ENCODE results near the gene C16orf54. TPM values are rescaled to one million over a fixed set of nuclear protein-coding genes. Genes with fewer than 3 reads are reported as not detected.

C16orf54 gene
- not detected in 2 replicates for total RNA-seq

DNA sequence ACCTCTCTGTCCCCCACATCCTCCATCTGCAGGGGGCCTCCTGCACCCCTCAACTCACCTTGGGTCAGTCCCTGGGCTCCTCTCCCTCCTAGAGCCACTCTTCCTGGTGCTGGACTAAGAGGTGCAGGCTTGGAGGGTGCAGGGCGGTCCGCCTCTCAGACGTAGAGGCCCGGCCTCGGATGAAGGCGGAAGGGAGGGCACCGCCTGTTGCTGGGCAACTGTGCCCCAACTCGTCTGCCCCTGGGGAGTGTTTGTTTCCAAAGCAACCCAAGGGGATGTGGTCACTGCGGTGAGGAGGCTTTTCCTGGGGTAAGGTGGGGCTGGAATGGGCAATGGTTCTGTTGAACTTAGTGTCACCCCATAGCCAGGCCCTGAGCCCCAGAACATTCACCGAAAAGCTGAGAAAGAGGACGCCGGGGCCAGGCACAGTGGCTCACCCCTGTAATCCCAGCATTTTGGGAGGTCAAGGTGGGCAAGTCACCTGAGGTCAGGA, at the start of gene C16orf54:
Gene C16orf54, minus strand, starts transcription at position 138 of the 493 bp plus-strand sequence. CDS start 1,039 bp downstream, outside the sequence.

DNA sequence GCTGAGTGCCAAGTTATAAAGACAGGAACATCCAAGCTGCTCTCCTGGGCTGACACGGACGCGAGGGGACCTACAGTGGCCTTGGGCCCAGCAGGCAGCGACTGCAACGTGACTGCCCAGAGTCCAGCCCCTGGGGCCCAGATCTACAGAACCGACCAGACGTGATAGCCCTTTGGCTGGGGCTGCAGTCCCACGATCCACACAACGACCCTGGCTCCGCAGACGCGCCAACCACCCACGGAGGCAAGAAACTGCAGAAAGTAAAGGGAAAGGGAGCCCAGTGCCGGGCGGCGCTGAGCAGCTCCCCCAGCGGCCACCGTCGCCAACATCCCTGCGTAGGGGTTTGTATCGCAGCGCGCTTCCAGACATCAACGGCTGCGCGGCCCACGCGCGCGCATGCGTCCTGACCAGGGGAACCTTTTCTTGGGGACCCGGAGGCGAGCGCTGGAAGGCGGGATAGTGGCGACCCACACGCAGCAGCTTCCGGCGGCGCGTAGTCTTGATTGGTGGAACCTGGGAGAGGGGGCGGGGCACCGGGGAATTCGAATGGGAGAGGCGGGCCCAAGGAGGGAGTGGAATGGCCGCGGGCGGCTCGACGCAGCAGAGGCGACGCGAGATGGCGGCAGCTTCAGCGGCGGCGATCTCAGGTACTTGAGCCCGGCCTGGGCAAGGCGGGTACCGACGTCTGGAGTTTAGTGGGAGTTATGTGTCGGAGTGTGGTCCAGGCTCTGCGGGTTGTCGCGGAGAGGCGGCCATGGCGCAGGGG, 44.6 kb upstream of the C16orf54 start, which contains the start of gene KIF22:
Gene KIF22, plus strand, starts transcription at position 569 of the 766 bp plus-strand sequence. Its CDS starts 9 bp downstream, at position 578.

GRCh38 chr16:29777576-29778350, 32.0 kb upstream of the C16orf54 start, which contains the start of gene ZG16:
TSS of gene ZG16 (plus strand) at chr16:29778256. CDS start at chr16:29779267, 1,011 bp downstream.

Other genes with a start within 250 kb of the C16orf54 start
- 10.3 and 15.4 TPM in 2 replicates for gene NPIPB12, start 239.6 kb downstream of the C16orf54 start, total RNA-seq
- gene SPN, start 82.7 kb downstream of the C16orf54 start, total RNA-seq = not detected in 2 replicates
- gene QPRT, start 66.8 kb downstream of the C16orf54 start, total RNA-seq = 2.9 and 3.8 TPM in 2 replicates
- gene ZG16, start 32.3 kb upstream of the C16orf54 start, total RNA-seq = not detected in 2 replicates
- 21.1 and 45.7 TPM in 2 replicates for gene KIF22, start 44.8 kb upstream of the C16orf54 start, total RNA-seq
- 141 and 150 TPM in 2 replicates for gene MAZ, start 60.5 kb upstream of the C16orf54 start, total RNA-seq
- 0.26 and 0.56 TPM in 2 replicates for gene PRRT2, start 66.2 kb upstream of the C16orf54 start, total RNA-seq
- gene PAGR1, start 70.2 kb upstream of the C16orf54 start, total RNA-seq = 15.4 and 21.0 TPM in 2 replicates
- 440 and 506 TPM in 2 replicates for gene MVP, start 74.5 kb upstream of the C16orf54 start, total RNA-seq
- 78.7 and 87.2 TPM in 2 replicates for gene CDIPT, start 117.2 kb upstream of the C16orf54 start, total RNA-seq
- gene SEZ6L2, start 153.6 kb upstream of the C16orf54 start, total RNA-seq = 6.3 and 10.3 TPM in 2 replicates
- 5.5 and 7.8 TPM in 2 replicates for gene ASPHD1, start 154.5 kb upstream of the C16orf54 start, total RNA-seq
- 4.2 and 4.8 TPM in 2 replicates for gene KCTD13, start 180.2 kb upstream of the C16orf54 start, total RNA-seq
- gene TMEM219, start 216.1 kb upstream of the C16orf54 start, total RNA-seq = 80.6 and 84.0 TPM in 2 replicates
- gene TAOK2, start 227.9 kb upstream of the C16orf54 start, total RNA-seq = 49.4 and 60.4 TPM in 2 replicates
- 10.3 and 11.8 TPM in 2 replicates for gene HIRIP3, start 249.6 kb upstream of the C16orf54 start, total RNA-seq

Measured in aortic smooth muscle cell (primary cell).